ENCODE measurements around the gene DNAJB4. TPM values are rescaled to one million over a fixed set of nuclear protein-coding genes. Genes with fewer than 3 reads are reported as not detected.

Gene DNAJB4
- total RNA-seq, 1 experiment from 2014 or later = 26.0 TPM

GRCh38 chr1:77958850-77959249 lies 45.9 kb upstream of the DNAJB4 start:
- H4K20me1 ChIP-seq (ENCODE audit: insufficient read depth) = peaks cover 49% of the 10 kb centered on the region; the same call in 1 of the 2 replicates
- ChIA-PET POLR2A (no interaction called here), CTCF (no interaction called here), RAD21 (ENCODE audit: low non-redundant PET in 1 of 2, low total read pairs in 2 of 2, uncharacterized antibody in 2 of 2, unreplicated experiment in 2 of 2) (no interaction called here)
- H2AFZ ChIP-seq (ENCODE audit: low read depth, low read length, poor library complexity, severe bottlenecking) = no peak overlapping the region
- H3K9me2 ChIP-seq (ENCODE audit: insufficient read depth) = no peaks in the 10 kb centered on the region
- H3K9me3 ChIP-seq (ENCODE audit: control insufficient read depth in 1 of 2, insufficient read depth in 1 of 2, low read depth in 1 of 2, low read length in 2 of 2) = no peaks in the 10 kb centered on the region
- H3K4me1 ChIP-seq (ENCODE audit: control insufficient read depth in 1 of 2, insufficient read depth in 2 of 2, low read length in 2 of 2) = no peaks in the 10 kb centered on the region
- no peak overlapping the region for H3K9ac ChIP-seq (ENCODE audit: low read length)
- peaks cover 100% of the 10 kb centered on the region for H3K79me2 ChIP-seq (ENCODE audit: insufficient read depth, low read length)
- DNase-seq (ENCODE audit: low read depth, low spot score) = no peak
- no peak for ATAC-seq
- no TSS peak for BruUV-seq (replicated peaks)
- H3K27me3 ChIP-seq (ENCODE audit: insufficient read depth, low read length) = no peaks in the 10 kb centered on the region
- H3K36me3 ChIP-seq (ENCODE audit: control insufficient read depth in 1 of 2, insufficient read depth in 2 of 2, low read length in 2 of 2) = peaks cover 90 to 91% of the 10 kb centered on the region in 2 experiments
- TF ChIP-seq EZH2phosphoT487 (IDR thresholded peaks at IDR 0.05; ENCODE audit: borderline replicate concordance) (no peak), ZFX (IDR thresholded peaks at IDR 0.05) (no peak), POLR2A (IDR thresholded peaks at IDR 0.05; ENCODE audit: borderline replicate concordance, extremely low read depth, insufficient read depth, insufficient read length) (no peak), YY1 (IDR thresholded peaks at IDR 0.05; ENCODE audit: extremely low read depth, insufficient replicate concordance, low read depth, low read length) (no peak), CEBPB (IDR thresholded peaks at IDR 0.05; ENCODE audit: low read depth) (no peak), SIN3A (IDR thresholded peaks at IDR 0.05; ENCODE audit: low read depth) (no peak)
- TF ChIP-seq, protein P1, sequence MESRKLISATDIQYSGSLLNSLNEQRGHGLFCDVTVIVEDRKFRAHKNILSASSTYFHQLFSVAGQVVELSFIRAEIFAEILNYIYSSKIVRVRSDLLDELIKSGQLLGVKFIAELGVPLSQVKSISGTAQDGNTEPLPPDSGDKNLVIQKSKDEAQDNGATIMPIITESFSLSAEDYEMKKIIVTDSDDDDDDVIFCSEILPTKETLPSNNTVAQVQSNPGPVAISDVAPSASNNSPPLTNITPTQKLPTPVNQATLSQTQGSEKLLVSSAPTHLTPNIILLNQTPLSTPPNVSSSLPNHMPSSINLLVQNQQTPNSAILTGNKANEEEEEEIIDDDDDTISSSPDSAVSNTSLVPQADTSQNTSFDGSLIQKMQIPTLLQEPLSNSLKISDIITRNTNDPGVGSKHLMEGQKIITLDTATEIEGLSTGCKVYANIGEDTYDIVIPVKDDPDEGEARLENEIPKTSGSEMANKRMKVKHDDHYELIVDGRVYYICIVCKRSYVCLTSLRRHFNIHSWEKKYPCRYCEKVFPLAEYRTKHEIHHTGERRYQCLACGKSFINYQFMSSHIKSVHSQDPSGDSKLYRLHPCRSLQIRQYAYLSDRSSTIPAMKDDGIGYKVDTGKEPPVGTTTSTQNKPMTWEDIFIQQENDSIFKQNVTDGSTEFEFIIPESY (IDR thresholded peaks at IDR 0.05; ENCODE audit: extremely low read depth, insufficient replicate concordance, low read length) = no peak
- intact Hi-C loops (cut with micrococcal nuclease) = no loop called here
- H3K4me3 ChIP-seq (replicated peaks in 1 of 2; ENCODE audit: low read depth in 1 of 2, low read length in 2 of 2) = no peak overlapping the region
- no peak overlapping the region for H3K4me2 ChIP-seq (ENCODE audit: low read length)
- H3K27ac ChIP-seq (ENCODE audit: low read depth, low read length) = no peak overlapping the region

DNA sequence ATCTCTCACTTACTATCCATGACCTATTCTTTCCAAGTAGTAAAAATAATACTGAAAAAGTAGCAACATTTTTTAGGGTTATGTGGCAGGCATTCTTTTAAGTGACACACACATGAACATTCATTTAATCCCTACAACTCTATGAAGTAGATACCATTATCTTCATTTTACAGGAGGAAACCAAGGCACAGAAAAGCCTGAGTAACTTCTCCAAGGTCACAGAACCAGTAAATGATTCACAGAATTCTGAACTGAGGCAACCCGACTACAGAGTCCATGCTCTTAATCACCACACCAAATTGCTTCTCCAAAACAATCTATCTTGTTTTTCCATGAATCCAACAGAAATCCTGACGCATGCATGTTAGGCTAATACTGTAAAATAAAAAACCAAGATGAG lies 43.3 kb upstream of the DNAJB4 start:
- peaks cover 36% of the 10 kb centered on the region; the same call in 1 of the 2 replicates for H4K20me1 ChIP-seq (ENCODE audit: insufficient read depth)
- CTCF ChIA-PET = no interaction called here
- ATAC-seq = no peak
- H3K9me3 ChIP-seq (ENCODE audit: control insufficient read depth in 1 of 2, insufficient read depth in 1 of 2, low read depth in 1 of 2, low read length in 2 of 2) = no peaks in the 10 kb centered on the region
- POLR2A ChIA-PET = no interaction called here
- H3K27ac ChIP-seq (ENCODE audit: low read depth, low read length) = no peak overlapping the region
- no peaks in the 10 kb centered on the region for H3K27me3 ChIP-seq (ENCODE audit: insufficient read depth, low read length)
- intact Hi-C loops (cut with micrococcal nuclease) = no loop called here
- no peak overlapping the region for H3K4me3 ChIP-seq (replicated peaks in 1 of 2; ENCODE audit: low read depth in 1 of 2, low read length in 2 of 2)
- H3K9me2 ChIP-seq (ENCODE audit: insufficient read depth) = no peaks in the 10 kb centered on the region
- no peaks in the 10 kb centered on the region for H3K4me1 ChIP-seq (ENCODE audit: control insufficient read depth in 1 of 2, insufficient read depth in 2 of 2, low read length in 2 of 2)
- H3K9ac ChIP-seq (ENCODE audit: low read length) = no peak overlapping the region
- no peak overlapping the region for H3K4me2 ChIP-seq (ENCODE audit: low read length)
- peaks cover 83 to 89% of the 10 kb centered on the region in 2 experiments for H3K36me3 ChIP-seq (ENCODE audit: control insufficient read depth in 1 of 2, insufficient read depth in 2 of 2, low read length in 2 of 2)
- no peak overlapping the region for H2AFZ ChIP-seq (ENCODE audit: low read depth, low read length, poor library complexity, severe bottlenecking)
- no peak for DNase-seq (ENCODE audit: low read depth, low spot score)
- RAD21 ChIA-PET (ENCODE audit: low non-redundant PET in 1 of 2, low total read pairs in 2 of 2, uncharacterized antibody in 2 of 2, unreplicated experiment in 2 of 2) = no interaction called here
- TF ChIP-seq, protein P1 (IDR thresholded peaks at IDR 0.05; ENCODE audit: extremely low read depth, insufficient replicate concordance, low read length) = no peak
- TF ChIP-seq ZFX (IDR thresholded peaks at IDR 0.05) (no peak), TCF7L2 (IDR thresholded peaks at IDR 0.05; ENCODE audit: borderline replicate concordance, extremely low read depth, insufficient read depth, insufficient read length) (no peak), SIN3A (IDR thresholded peaks at IDR 0.05; ENCODE audit: low read depth) (no peak)
- TF ChIP-seq, protein P2, sequence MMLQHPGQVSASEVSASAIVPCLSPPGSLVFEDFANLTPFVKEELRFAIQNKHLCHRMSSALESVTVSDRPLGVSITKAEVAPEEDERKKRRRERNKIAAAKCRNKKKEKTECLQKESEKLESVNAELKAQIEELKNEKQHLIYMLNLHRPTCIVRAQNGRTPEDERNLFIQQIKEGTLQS (IDR thresholded peaks at IDR 0.05) = no peak
- no TSS peak for BruUV-seq (replicated peaks)
- H3K79me2 ChIP-seq (ENCODE audit: insufficient read depth, low read length) = peaks cover 100% of the 10 kb centered on the region

Measured in HCT116 (cell line).